ENCODE data around the gene IZUMO2. TPM values are rescaled to one million over a fixed set of nuclear protein-coding genes. Genes with fewer than 3 reads are reported as not detected.

IZUMO2 gene
- not detected for total RNA-seq

- H3K36me3 ChIP-seq = no peaks in the 10 kb centered on the region
- H3K4me3 ChIP-seq = no peak within 1 kb of the TSS
- intact Hi-C loops (cut with DNase I) = no loop called here
- H3K9me3 ChIP-seq = peaks cover 0 to 12% (median 11%) of the 10 kb centered on the region in 3 donors
- WGBS, 2 donors = 11 to 35% methylated on average over 8 to 15 of the region's 26 CpGs
- no peak for TF ChIP-seq POLR2A (IDR thresholded peaks at IDR 0.05)
- no peak for TF ChIP-seq CTCF (IDR thresholded peaks at IDR 0.05)
- H3K4me1 ChIP-seq = peaks cover 0 to 29% (median 6%) of the 10 kb centered on the region in 3 donors
- H3K27me3 ChIP-seq = peaks cover 0 to 63% (median 0%) of the 10 kb centered on the region in 4 donors
- no peak for DNase-seq
- no peak within 1 kb of the TSS for H3K27ac ChIP-seq
Measured at GRCh38 chr19:50162988-50163387, at the start of gene IZUMO2. Gene IZUMO2 (minus strand): TSS chr19:50163281. CDS start chr19:50163194, 87 bp downstream.

- no peak for DNase-seq
- Histone ChIP-seq H3K36me3 (peaks cover 0 to 24% (median 0%) of the 10 kb centered on the region in 3 donors), H3K4me3 (no peak overlapping the region), H3K27ac (no peak overlapping the region), H3K27me3 (peaks cover 0 to 30% (median 0%) of the 10 kb centered on the region in 4 donors), H3K9me3 (no peaks in the 10 kb centered on the region), H3K4me1 (peaks cover 0 to 27% (median 0%) of the 10 kb centered on the region in 3 donors)
- no peak for TF ChIP-seq CTCF (IDR thresholded peaks at IDR 0.05)
- no peak for TF ChIP-seq POLR2A (IDR thresholded peaks at IDR 0.05)
- WGBS, 2 donors = 93 to 95% methylated on average over 8 to 17 of the region's 46 CpGs
- intact Hi-C loops (cut with DNase I) = no loop called here
Measured at GRCh38 chr19:50210425-50210824, 47.3 kb upstream of the IZUMO2 start.

GRCh38 chr19:50209131-50209530 is 46.0 kb upstream of the IZUMO2 start:
- no peak overlapping the region for H3K4me3 ChIP-seq
- no peaks in the 10 kb centered on the region for H3K9me3 ChIP-seq
- no peak overlapping the region for H3K27ac ChIP-seq
- TF ChIP-seq CTCF (IDR thresholded peaks at IDR 0.05) (no peak), POLR2A (IDR thresholded peaks at IDR 0.05) (no peak)
- H3K4me1 ChIP-seq = peaks cover 0 to 27% (median 0%) of the 10 kb centered on the region in 3 donors
- peaks cover 0 to 38% (median 7%) of the 10 kb centered on the region in 4 donors for H3K27me3 ChIP-seq
- peaks cover 0 to 24% (median 0%) of the 10 kb centered on the region in 3 donors for H3K36me3 ChIP-seq
- DNase-seq = no peak
- 77 to 89% methylated on average over 5 to 6 of the region's 7 CpGs for WGBS, 2 donors
- intact Hi-C loops (cut with DNase I) = no loop called here

- TF ChIP-seq POLR2A (IDR thresholded peaks at IDR 0.05) = no peak
- no peak for TF ChIP-seq CTCF (IDR thresholded peaks at IDR 0.05)
- Histone ChIP-seq H3K27me3 (peaks cover 0 to 52% (median 14%) of the 10 kb centered on the region in 4 donors), H3K4me1 (peaks cover 5 to 38% (median 10%) of the 10 kb centered on the region in 3 donors), H3K27ac (no peak overlapping the region), H3K4me3 (no peak overlapping the region), H3K36me3 (peaks cover 0 to 24% (median 0%) of the 10 kb centered on the region in 3 donors), H3K9me3 (no peaks in the 10 kb centered on the region)
- DNase-seq = no peak
- WGBS, 2 donors = 60 to 80% methylated on average over 2 of the region's 2 CpGs
- intact Hi-C loops (cut with DNase I) = no loop called here
Measured at GRCh38 chr19:50207730-50208129, 44.6 kb upstream of the IZUMO2 start.

- H3K4me1 ChIP-seq = peaks cover 5 to 39% (median 10%) of the 10 kb centered on the region in 3 donors
- no peak for DNase-seq
- H3K27me3 ChIP-seq = peaks cover 0 to 67% (median 14%) of the 10 kb centered on the region in 4 donors
- intact Hi-C loops (cut with DNase I) = no loop called here
- peak overlapping the region; percentile 28 to 91 (median 88) for H3K27ac ChIP-seq
- peak overlapping the region in 2 of 4 donors; percentile 52 to 58 for H3K4me3 ChIP-seq
- peaks cover 0 to 11% (median 0%) of the 10 kb centered on the region in 3 donors for H3K36me3 ChIP-seq
- TF ChIP-seq CTCF (IDR thresholded peaks at IDR 0.05) = no peak
- no peak for TF ChIP-seq POLR2A (IDR thresholded peaks at IDR 0.05)
- 62 to 64% methylated on average over 4 to 5 of the region's 6 CpGs for WGBS, 2 donors
- H3K9me3 ChIP-seq = no peaks in the 10 kb centered on the region
Measured at GRCh38 chr19:50206191-50206590, 43.1 kb upstream of the IZUMO2 start.

Data from esophagus squamous epithelium (tissue), 5 donors.